OCI-M2 (cell line): Measurements from ENCODE around the gene SOX9.
"Not testable (repeated sequence)": the region's sequence is repeated elsewhere in the genome, so short reads cannot be mapped to it uniquely, and the experiment has no call there.

Source experiments
- DNase-seq: peaks from one replicate; lab custom pipeline; 2025; ENCODE audit not compliant: unreplicated experiment; lab: John Stamatoyannopoulos, UW

The SOX9 gene

DNA sequence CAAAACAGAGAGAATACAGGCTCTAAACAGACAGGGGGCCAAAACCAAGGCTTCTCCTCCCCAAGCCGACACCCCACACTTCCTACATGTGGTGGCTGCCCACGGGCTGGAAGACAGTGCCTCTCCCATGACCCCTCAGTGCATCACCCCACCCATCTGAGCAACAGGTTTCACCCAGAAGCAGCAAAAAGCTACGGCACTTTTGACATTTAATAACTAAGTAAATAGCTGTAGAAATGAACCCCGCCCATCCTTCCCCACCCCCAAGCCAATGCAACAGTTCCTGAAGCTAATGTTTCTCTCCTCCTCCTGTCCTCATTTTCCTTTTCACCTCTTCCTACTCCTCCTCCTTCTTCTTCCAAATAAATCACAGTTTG, 9.9 kb upstream of the SOX9 start:
- no peak for DNase-seq

DNA sequence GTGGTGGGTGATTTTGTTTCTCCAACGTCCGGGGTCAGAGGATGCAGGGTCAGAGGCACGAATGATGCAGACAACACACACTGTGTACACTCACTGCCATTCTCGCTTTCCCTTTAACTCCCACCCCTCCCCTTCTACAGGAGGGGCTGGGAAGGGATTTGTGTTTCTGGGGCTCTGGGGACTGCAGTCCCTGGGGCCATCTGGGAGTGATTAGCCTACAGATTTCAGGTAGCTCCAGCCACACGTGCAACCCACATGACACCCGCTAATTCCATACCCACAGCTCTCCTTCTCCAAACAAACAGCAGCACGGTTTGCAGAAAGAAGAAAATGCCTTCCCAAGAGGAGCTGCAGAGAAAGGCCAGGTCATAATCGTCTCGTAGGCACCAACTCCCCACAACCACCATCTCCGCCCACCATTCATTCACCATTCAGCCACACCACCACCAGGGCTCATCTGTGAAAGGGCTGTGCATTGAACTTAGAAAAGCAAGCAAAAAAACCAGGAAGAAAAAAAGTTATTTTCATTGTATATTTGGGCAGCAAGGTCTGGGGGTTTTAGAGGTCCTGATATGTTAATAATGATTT, 9.4 kb upstream of the SOX9 start:
- DNase-seq = no peak

- DNase-seq = not testable (repeated sequence)
These were observed 8.9 kb upstream of the SOX9 start for GRCh38 chr17:72111926-72112325.

DNA sequence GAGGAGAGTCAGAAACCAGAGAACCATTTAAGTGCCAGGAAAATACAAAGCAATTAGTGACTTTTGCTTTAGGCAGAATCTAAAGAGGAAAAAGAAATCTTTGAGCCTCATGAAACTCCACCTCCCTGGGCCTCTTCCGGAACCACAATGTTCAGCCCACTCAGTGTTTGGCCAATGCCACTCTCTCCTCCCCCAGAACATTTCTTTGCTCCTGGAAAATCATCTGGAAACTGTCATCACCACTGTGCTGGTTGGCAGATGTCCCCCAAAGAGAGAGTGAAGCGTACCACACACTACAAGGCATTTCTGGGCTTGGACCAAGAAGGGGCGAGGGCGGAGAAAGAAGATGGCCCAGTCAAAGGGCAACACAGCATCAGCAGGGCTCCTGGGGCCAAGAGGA, 7.1 kb upstream of the SOX9 start:
- no peak for DNase-seq

- no peak for DNase-seq
These were observed 4.9 kb upstream of the SOX9 start for GRCh38 chr17:72115781-72116525.

GRCh38 chr17:72116661-72117521, 3.9 kb upstream of the SOX9 start:
- DNase-seq = no peak

- DNase-seq = no peak
These were observed 3.1 kb upstream of the SOX9 start for GRCh38 chr17:72117535-72118334.

GRCh38 chr17:72118335-72119076, 2.3 kb upstream of the SOX9 start:
- DNase-seq = no peak

GRCh38 chr17:72119077-72119872, 1.5 kb upstream of the SOX9 start:
- DNase-seq = no peak

DNA sequence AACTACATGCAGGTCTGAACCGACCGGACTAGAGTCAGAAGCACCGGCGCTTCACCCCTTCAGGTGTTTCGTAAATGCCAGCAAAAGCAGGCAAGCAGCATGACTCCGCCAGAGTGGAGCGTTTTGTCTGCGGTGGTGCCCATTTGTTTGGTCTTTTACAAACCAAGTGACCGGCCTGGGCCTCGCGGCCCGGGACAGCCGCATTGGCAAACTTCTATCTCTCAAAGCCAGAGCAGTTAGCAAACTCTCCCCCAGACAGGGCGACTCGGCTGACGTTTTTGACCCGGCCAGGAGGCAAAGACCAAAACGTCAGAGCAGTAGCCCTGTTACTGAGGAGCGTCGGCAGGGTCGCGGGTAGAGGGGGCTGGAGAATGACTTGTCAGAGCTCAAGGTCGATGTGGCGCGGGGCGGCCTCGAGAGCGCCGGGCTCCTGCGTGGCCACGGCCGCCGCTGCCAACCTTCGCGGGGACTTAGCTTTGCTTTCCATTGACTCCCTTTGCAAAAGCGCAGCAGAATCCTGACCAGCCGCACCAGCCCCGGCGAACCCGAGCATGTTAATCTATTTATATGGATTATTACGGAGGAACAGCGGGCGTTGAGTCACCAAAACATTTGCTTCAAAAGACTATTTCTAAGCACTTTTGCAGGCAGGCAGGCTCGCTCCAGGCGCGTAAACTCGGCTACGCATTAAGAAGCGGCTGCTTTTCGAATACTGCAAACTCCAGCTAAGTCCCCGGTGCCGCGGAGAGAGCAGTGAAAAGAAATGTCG, 763 bp upstream of the SOX9 start:
- no peak for DNase-seq

DNA sequence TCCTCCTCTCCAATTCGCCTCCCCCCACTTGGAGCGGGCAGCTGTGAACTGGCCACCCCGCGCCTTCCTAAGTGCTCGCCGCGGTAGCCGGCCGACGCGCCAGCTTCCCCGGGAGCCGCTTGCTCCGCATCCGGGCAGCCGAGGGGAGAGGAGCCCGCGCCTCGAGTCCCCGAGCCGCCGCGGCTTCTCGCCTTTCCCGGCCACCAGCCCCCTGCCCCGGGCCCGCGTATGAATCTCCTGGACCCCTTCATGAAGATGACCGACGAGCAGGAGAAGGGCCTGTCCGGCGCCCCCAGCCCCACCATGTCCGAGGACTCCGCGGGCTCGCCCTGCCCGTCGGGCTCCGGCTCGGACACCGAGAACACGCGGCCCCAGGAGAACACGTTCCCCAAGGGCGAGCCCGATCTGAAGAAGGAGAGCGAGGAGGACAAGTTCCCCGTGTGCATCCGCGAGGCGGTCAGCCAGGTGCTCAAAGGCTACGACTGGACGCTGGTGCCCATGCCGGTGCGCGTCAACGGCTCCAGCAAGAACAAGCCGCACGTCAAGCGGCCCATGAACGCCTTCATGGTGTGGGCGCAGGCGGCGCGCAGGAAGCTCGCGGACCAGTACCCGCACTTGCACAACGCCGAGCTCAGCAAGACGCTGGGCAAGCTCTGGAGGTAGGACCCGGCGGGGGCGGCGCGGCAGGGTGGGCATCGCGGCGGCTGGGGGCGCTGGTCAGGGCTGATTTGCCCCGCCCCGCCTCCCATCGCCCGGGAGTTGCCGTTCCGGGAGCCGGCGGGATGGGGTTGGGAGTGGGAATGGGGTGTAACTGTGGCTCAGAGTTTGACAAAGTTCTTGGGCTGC, 567 bp downstream of the SOX9 start:
- no peak for DNase-seq

GRCh38 chr17:72122010-72122764, 1.4 kb downstream of the SOX9 start:
- no peak for DNase-seq

DNA sequence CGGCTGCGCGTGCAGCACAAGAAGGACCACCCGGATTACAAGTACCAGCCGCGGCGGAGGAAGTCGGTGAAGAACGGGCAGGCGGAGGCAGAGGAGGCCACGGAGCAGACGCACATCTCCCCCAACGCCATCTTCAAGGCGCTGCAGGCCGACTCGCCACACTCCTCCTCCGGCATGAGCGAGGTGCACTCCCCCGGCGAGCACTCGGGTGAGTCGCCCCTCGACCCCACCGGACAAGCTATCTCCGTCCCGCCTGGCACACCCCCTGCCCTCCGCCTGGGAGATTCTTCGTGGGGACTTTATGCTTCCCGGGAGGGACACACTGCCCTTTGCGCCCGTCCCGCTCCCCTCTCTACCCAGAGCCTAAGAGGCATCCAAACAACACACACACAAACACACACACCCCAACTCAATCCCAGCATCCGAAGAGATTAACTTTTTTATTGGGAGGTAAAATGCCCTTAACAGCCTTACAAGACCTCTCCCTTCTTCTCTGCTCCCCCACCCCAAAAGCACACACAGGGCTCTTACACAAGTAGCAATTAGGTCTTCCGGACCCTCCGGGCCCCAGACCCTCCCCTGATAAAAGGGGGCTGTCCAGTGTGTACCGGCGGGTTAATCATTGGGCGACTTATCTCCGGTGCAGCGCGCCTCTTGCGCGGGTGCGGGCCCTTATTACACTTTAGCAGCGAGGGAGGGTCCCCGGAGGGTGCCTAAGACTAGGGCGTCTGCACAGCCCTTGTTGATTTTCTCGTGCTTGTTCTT, 2.1 kb downstream of the SOX9 start:
- DNase-seq = no peak

GRCh38 chr17:72123530-72124437, 3.0 kb downstream of the SOX9 start:
- no peak for DNase-seq

- DNase-seq = no peak
These were observed 3.6 kb downstream of the SOX9 start for GRCh38 chr17:72124438-72124775.

- no peak for DNase-seq
These were observed 4.4 kb downstream of the SOX9 start for GRCh38 chr17:72125226-72125651.
